HG02610 (cell line): ENCODE measurements around the gene ZNF581.
A peak's percentile ranks its signal among the peaks of the same experiment; 100 is the strongest.

Source experiments
- ATAC-seq: cut with Tn5 transposase; IDR thresholded peaks from one replicate; pipeline ENCODE4 v1.9.1; 2021; ENCODE audit warnings: mild to moderate bottlenecking, moderate library complexity; ENCODE audit not compliant: unreplicated experiment

The ZNF581 gene

GRCh38 chr19:55647732-55648584, 4.5 kb downstream of the ZNF581 start, which contains the start of gene CCDC106:
Gene CCDC106 (plus strand): TSS chr19:55648212. CDS start chr19:55649047, 835 bp downstream.
- ATAC-seq: no peak

DNA sequence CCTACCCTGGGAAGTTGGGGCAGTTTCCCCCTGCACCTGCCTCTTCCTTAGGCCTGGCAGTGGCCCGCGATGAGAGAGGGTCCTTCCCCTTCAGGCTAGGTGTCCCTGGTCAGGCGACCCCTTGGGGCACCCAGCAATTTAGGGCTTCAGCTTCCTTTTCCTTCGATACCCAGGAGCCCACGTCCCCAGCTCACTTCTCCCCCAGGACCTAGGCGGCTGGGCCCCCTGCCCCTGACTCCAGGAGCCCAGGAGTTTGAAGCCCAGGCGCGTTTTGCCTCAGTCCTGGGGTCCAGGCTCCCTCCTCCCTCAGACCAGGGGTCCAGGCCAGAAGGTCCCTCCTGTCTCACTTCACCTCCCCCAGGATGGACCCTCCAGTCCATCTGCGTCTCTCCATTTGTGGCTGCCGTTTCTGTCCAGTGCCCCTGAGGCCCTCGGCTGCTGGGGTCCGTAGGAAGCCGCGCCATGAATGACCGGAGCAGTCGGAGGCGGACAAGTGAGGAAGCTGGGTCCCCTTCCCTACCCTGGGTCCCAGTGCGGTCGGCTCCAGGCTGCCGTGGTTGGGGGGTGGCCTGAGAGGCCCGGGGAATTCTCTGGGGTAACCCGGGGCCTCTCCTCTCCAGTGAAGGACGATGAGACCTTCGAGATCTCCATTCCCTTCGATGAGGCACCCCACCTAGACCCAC, 5.3 kb downstream of the ZNF581 start:
- no peak for ATAC-seq

DNA sequence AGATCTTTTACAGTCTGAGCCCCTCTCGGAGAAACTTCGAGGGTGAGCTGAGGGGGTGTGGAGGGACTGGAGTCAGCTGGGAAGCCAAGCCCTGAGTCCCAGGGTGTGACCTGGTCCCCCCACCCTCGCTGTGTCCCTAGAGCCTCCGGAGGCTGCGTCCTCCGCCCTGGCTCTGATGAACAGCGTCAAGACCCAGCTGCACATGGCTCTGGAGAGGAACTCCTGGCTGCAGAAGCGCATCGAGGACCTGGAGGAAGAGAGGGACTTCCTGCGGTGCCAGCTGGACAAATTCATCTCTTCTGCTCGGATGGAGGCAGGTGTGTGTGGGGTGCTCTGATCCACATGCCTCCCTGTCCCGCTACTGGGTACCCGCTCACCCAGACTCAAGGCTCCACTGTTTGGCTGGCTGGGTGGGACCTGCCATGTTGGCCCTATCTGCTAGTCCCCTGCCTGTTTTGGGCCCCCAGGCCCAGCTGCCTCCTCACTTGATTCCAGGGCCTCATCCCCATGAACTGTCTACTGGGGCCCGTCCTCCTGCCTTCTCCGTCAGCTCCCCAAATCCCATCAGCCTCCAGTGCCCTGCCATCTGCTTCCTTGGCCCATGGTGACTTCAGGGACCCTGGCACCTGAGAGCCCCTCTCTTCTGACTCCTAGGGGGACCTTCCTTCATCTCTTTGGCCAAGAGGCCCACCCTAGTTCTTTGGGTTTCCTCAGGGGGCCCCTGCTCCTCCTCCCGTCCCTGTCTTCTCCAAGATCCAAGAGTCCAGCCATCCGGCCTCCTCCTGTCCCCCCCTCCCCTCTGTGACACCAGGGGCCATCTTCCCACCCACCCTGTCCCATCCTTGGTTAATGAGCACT, 6.0 kb downstream of the ZNF581 start:
- no peak for ATAC-seq

- ATAC-seq: no peak
Measured at GRCh38 chr19:55650126-55650557, 6.7 kb downstream of the ZNF581 start.

DNA sequence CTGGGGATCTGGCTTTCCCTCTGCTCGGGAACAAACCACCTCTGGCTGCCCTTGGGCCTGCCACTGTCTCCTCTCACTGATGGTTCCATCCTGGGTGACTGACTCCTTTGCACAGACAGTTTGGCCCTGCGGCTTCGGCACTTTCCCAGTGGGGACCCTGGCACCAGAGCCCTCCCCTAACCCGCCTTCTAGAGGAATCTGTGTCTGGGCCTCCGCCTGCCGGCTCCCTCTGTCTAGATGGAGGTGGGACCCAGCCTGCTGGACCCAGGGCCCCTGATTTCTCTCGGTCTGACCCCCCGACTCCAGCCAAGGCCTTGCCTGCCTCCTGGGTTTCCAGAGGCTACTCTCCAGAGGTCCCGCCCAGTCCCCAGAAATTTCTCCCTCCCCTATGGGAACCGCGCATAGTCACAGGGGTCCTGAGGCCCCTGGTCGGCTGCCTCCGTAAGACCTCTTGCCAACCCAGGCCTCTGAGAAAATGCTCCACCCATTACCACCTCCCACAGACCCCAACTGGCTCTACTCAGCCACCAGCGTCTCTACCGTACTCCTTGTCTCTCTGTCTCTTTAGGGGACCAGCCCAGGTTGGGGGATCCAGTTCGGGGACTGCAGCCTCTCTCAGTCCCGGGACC, 7.3 kb downstream of the ZNF581 start:
- ATAC-seq: no peak

- ATAC-seq: no peak
Measured at GRCh38 chr19:55651236-55651635, 7.8 kb downstream of the ZNF581 start.

DNA sequence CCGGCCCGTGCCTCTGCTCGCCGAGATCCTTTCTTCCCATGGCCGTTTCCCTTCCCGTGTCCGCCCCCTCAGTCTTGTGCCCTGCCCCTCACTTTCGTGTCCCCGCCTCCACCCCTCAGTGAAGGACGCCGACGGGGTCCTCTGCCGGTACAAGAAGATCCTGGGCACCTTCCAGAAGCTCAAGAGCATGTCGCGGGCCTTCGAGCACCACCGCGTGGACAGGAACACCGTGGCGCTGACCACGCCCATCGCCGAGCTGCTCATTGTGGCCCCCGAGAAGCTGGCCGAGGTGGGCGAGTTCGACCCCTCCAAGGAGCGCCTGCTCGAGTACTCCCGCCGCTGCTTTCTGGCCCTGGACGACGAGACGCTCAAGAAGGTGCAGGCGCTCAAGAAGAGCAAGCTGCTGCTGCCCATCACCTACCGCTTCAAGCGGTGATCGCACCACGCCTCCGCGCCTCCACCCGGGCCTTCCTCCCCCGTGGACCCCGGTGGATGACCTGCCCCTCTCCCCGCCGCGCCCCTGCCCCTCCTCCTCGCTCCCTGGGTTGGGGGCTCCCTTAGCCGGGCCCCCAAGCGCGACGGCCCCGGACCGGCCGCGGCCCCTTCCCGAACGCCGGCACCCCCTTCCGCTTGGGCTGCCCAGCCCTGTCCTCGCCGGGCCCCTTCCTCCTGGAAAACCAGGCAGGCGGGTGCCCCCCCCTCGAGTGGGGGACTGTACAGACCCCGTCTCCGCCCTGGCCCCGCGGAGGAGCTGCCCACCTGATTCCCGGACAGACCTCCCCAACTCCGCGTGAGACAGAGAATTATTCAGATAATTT, 9.1 kb downstream of the ZNF581 start:
- no peak for ATAC-seq

DNA sequence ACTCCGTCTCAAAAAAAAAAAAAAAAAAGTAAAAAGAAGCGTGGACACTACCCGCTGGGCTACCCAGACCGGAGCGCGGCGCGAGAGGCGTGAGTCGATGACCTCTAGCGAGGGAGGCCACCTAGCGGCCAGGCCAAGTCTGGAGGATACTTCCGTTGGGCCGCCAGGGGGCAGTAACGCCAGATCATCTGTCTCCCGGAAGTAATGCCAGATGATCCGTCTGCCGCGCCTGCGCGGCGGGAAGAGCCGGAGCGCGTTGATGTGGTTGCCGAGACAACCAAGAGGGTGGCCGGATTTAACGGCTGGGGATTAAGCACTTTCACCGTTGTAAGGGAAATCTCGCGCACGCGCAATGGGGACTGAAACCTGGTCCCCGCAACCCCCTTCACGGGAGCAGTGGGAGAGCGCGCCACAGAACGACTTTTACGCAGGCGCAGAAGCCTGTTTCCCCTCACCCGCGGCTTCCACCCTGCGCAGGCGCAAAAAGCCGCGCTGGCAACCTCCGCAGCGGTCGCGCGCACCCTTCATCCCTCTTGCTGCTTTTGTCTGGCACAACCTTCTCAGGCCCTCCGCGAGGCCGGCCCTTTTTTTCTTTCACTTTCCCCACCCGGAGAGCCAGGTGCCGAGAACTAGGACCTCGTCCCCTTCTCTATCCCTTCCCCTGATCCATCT, 10.3 kb downstream of the ZNF581 start:
- peak; percentile 36 for ATAC-seq

- peak; percentile 50 for ATAC-seq
Measured at GRCh38 chr19:55654323-55654867, 10.9 kb downstream of the ZNF581 start.

DNA sequence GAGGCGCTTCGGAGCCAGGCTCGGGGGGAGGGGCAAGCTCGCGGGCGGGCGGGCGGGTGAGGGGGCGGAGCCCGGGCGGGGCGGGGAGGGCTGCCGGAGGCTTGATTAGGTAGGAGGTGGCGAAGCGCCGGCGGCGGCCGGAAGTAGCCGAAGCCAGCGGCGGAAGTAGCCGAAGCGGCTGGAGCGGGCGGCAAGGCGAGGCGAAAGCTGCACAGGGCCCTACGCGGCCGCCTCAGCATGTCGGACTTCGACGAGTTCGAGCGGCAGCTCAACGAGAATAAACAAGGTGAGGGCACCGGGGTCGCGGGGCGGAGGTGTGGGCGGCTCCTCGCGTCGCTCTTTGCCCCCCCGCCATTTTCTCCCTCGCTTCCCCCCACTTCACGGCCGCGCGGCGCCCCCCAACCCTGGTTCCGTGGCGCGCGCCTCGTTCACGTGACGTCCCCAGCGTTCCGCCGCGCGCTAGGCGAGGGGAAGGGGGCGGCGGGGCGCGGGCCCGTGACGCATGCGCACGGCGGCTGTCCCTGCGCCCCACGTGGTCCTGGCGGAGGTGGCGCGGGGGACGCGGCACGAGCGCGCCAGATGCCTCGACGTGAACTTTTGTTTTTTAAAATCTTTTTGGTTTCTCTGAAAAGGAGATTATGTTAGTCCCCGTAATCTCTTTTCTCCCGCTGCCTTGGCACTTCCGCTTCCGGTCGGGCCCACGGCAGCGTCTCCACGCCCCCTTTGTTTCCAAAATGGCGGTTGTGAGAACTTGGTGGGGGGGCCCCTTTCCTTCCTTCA, 11.6 kb downstream of the ZNF581 start, which contains the start of gene U2AF2:
TSS of gene U2AF2 (plus strand) at position 168 of the 780 bp plus-strand sequence. CDS start at position 238, 70 bp downstream.
- ATAC-seq: peak; percentile 34

- no peak for ATAC-seq
Measured at GRCh38 chr19:55655648-55656040, 12.2 kb downstream of the ZNF581 start.

GRCh38 chr19:55656552-55656951, 13.1 kb downstream of the ZNF581 start:
- no peak for ATAC-seq

DNA sequence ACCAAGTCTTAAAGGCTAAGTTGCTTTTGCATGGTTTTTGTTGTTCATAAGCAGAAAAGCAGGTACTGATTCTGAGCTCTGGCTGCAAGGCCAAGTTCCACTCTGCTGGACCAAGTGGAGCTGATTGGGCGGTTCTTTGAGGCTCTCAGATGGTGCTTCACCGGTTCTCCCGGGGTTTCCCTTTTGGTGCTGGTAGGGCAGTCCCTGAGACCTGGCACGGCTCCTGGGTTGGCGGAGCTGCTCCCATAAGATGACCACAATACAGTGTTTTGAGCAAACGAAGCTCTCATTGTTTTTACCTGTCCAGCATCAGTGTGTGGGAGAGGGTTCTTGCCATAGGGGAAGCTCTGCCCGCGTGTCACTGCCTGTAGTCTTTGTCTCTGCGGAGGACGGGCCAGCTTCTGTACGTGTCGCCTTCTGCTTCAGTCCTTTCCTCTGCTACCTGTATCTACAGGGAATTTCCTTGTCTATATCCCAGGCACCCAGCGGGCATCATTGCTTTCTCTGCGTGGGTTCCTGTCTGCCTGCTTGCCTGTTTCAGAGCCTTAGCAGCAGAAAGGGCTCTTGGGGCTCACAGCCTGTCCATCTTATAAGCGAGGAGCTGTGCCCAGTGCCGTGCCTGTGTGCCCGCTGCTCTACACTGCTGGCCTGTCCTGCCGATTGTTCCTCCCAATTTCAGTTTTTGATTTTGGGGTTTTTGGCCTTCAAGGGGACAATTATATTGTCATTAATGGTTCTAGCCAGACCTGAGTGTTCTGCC, 13.7 kb downstream of the ZNF581 start:
- ATAC-seq: no peak

DNA sequence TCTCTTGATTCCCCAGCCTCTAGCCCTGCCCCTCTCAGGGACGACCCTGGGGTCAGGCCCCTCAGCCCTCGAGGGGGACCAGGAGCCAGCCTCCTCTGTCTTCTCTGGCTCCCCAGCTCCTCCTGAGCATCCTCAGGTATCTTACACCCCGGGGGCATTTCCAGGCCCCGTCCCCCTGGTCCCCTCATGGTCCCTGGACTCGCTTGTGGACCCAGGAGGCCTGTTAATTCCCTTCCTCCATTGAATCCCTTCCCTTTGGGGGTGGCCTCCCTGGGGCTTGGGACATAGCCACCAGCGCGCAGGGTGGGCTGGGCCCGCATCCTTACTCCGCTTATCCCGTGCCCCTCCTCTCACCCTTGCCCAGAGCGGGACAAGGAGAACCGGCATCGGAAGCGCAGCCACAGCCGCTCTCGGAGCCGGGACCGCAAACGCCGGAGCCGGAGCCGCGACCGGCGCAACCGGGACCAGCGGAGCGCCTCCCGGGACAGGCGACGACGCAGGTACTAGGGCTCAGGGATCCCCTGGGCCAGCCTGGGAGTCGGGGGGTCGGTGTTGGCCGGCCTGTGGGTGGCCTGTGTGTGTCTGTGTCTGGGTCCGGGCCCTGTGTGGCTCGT, 15.5 kb downstream of the ZNF581 start:
- no peak for ATAC-seq

DNA sequence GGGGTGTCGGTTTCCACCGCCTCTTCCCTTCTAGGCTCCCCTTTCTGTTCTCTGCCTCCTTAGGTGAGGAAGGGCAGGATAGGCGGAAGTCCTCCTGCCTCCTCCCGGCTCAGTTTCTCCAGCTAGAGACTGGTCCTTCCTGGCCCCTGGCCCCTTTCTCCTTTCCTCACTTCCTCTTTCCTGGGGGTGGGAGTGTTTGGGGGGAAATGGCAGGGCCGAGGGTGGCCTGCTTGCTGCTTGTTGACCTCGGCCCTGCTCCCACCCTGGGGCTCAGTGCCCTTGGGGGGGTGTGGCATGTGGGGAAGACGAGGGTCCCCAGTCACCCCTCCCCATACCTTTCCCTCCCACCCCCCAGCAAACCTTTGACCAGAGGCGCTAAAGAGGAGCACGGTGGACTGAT, 16.4 kb downstream of the ZNF581 start:
- no peak for ATAC-seq

DNA sequence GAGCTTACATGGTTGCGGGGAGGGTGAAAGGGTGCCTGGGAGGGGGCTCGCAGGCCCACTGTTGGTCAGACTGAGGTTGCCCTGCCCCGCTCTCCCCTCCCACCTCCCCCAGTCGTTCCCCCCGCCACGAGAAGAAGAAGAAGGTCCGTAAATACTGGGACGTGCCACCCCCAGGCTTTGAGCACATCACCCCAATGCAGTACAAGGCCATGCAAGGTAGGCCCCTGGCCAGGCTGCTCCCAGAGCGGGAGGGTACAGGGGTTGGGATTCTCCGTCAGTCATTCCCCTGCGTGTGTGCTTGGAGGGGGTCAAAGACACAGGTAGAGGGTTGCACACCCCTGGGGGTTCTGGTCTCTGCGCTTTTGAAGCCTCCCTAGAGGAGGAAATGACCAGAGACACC, 17.0 kb downstream of the ZNF581 start:
- no peak for ATAC-seq

DNA sequence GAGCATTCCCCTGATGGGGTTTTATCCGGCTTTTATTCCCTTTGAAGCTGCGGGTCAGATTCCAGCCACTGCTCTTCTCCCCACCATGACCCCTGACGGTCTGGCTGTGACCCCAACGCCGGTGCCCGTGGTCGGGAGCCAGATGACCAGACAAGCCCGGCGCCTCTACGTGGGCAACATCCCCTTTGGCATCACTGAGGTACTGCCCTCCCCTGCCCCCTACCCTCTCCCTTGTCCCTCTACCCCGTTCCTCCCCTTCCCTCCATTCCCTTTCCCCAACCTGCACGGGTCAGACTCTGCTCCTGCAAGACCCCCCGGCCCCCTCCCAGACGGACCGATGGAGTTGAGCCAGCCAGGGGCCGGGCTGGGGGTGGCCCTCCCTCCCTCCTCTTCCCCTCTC, 17.5 kb downstream of the ZNF581 start:
- ATAC-seq: no peak
